Amygdala (tissue), 56 donors: ENCODE measurements around the gene ATP13A1.

Experiments used
- DNase-seq, 56 donors: peaks; one replicate each; lab custom pipeline; 2025; lab: John Stamatoyannopoulos, UW

Gene ATP13A1

GRCh38 chr19:19645233-19645870, 18.1 kb downstream of the ATP13A1 start:
- DNase-seq, result no peak

- no peak for DNase-seq
Observed at GRCh38 chr19:19644054-19644388, 19.5 kb downstream of the ATP13A1 start.

GRCh38 chr19:19643158-19644053, 20.1 kb downstream of the ATP13A1 start, which contains the start of gene GMIP:
Gene GMIP, minus strand, starts transcription at chr19:19643657. Its CDS starts 128 bp downstream, at chr19:19643529.
- peak in 41 of 56 donors; percentile 6 to 80 (median 37) for DNase-seq

GRCh38 chr19:19642506-19643157, 20.8 kb downstream of the ATP13A1 start:
- peak in 1 of 56 donors; percentile 41 for DNase-seq

- no peak for DNase-seq
Observed at GRCh38 chr19:19637523-19638251, 25.8 kb downstream of the ATP13A1 start.

GRCh38 chr19:19637186-19637522, 26.3 kb downstream of the ATP13A1 start:
- DNase-seq, result no peak

GRCh38 chr19:19636573-19637185, 26.8 kb downstream of the ATP13A1 start:
- no peak for DNase-seq

GRCh38 chr19:19635313-19635702, 28.2 kb downstream of the ATP13A1 start:
- DNase-seq, result no peak

GRCh38 chr19:19634516-19635312, 28.8 kb downstream of the ATP13A1 start:
- no peak for DNase-seq

- DNase-seq, result peak in 1 of 56 donors; percentile 42
Observed at GRCh38 chr19:19633711-19634515, 29.6 kb downstream of the ATP13A1 start.

- no peak for DNase-seq
Observed at GRCh38 chr19:19632661-19633060, 30.8 kb downstream of the ATP13A1 start.

- DNase-seq, result no peak
Observed at GRCh38 chr19:19631346-19631745, 32.1 kb downstream of the ATP13A1 start.

GRCh38 chr19:19630426-19630825, 33.0 kb downstream of the ATP13A1 start:
- no peak for DNase-seq

GRCh38 chr19:19630062-19630414, 33.4 kb downstream of the ATP13A1 start:
- DNase-seq, result no peak

GRCh38 chr19:19628501-19629134, 34.9 kb downstream of the ATP13A1 start:
- peak in 1 of 56 donors; percentile 40 for DNase-seq

- peak in 1 of 56 donors; percentile 48 for DNase-seq
Observed at GRCh38 chr19:19627621-19628500, 35.6 kb downstream of the ATP13A1 start, which contains the start of gene LPAR2. Gene LPAR2, minus strand, starts transcription at chr19:19628220. Its CDS starts 945 bp downstream, at chr19:19627275.
